Amniotic stem cell (primary cell): Measurements from ENCODE around the gene VPS41.

Source experiments
- DNase-seq: peaks from one replicate; lab custom pipeline; 2025; lab: John Stamatoyannopoulos, UW

Gene VPS41

GRCh38 chr7:38905056-38905759 lies 3.8 kb downstream of the VPS41 start:
- no peak for DNase-seq

GRCh38 chr7:38903057-38903456 lies 5.9 kb downstream of the VPS41 start:
- DNase-seq: no peak

GRCh38 chr7:38902449-38902848 lies 6.5 kb downstream of the VPS41 start:
- no peak for DNase-seq

GRCh38 chr7:38893061-38893460 lies 15.9 kb downstream of the VPS41 start:
- DNase-seq: no peak

- no peak for DNase-seq
Observed at GRCh38 chr7:38890597-38890996, 18.4 kb downstream of the VPS41 start.

- no peak for DNase-seq
Observed at GRCh38 chr7:38889872-38890432, 19.0 kb downstream of the VPS41 start.

GRCh38 chr7:38889079-38889478 lies 19.9 kb downstream of the VPS41 start:
- no peak for DNase-seq

GRCh38 chr7:38886265-38886664 lies 22.7 kb downstream of the VPS41 start:
- no peak for DNase-seq

- no peak for DNase-seq
Observed at GRCh38 chr7:38883706-38884105, 25.3 kb downstream of the VPS41 start.

GRCh38 chr7:38881947-38882684 lies 26.9 kb downstream of the VPS41 start:
- no peak for DNase-seq

GRCh38 chr7:38881015-38881414 lies 28.0 kb downstream of the VPS41 start:
- no peak for DNase-seq

- DNase-seq: no peak
Observed at GRCh38 chr7:38880454-38880853, 28.5 kb downstream of the VPS41 start.

GRCh38 chr7:38880035-38880434 lies 29.0 kb downstream of the VPS41 start:
- no peak for DNase-seq

GRCh38 chr7:38878694-38879457 lies 30.1 kb downstream of the VPS41 start:
- DNase-seq: no peak

GRCh38 chr7:38873433-38873832 lies 35.6 kb downstream of the VPS41 start:
- no peak for DNase-seq

- DNase-seq: no peak
Observed at GRCh38 chr7:38872202-38872601, 36.8 kb downstream of the VPS41 start.

- DNase-seq: no peak
Observed at GRCh38 chr7:38870147-38870546, 38.8 kb downstream of the VPS41 start.

GRCh38 chr7:38863601-38864291 lies 45.2 kb downstream of the VPS41 start:
- DNase-seq: no peak

GRCh38 chr7:38862666-38863065 lies 46.3 kb downstream of the VPS41 start:
- no peak for DNase-seq

GRCh38 chr7:38858259-38858884 lies 50.6 kb downstream of the VPS41 start:
- DNase-seq: peak; percentile 11

GRCh38 chr7:38855867-38856266 lies 53.1 kb downstream of the VPS41 start:
- DNase-seq: no peak
